PC-9 (cell line): ENCODE measurements around the gene EIF2S1. TPM values are rescaled to one million over a fixed set of nuclear protein-coding genes. Genes with fewer than 3 reads are reported as not detected.

ENCODE experiments used
- BruUV-seq: library from RNA; stranded (reverse); fragments of 400-500 nt; replicated peaks from 2 replicates; lab custom pipeline; 2021; lab: Mats Ljungman, UMichigan
- CTCF ChIA-PET: fragments of 300-600 bp; sonication (Branson Sonifier 250); formaldehyde crosslinking; loops from one replicate; lab custom pipeline; 2022; ENCODE audit warnings: antibody characterized with exemption; lab: Charles Lee
- POLR2A ChIA-PET: fragments of 300-600 bp; sonication (Branson Sonifier 250); formaldehyde crosslinking; loops from one replicate; lab custom pipeline; 2022; ENCODE audit warnings: antibody characterized with exemption; ENCODE audit not compliant: unreplicated experiment; lab: Charles Lee
- DNase-seq, 2 experiments: peaks; one replicate each; pipeline versions ENCODE4 v3.0.0 to v3.0.0-alpha.2; 2015 to 2022; ENCODE audit warnings: mixed read lengths in 1 of 2
- H2AFZ ChIP-seq: fragments of 200-600 bp; sonication (generic); 2 replicates; pipeline ENCODE4 v1.8.1; 2017; ENCODE audit warnings: antibody characterized with exemption
- H3F3A ChIP-seq: fragments of 200-600 bp; sonication (generic); 2 replicates; pipeline ENCODE4 v1.8.1; 2017; ENCODE audit warnings: antibody characterized with exemption, mild to moderate bottlenecking, low read depth; ENCODE audit not compliant: insufficient read depth
- H3K27ac ChIP-seq: fragments of 200-600 bp; sonication (generic); 2 replicates; pipeline ENCODE4 v1.6.1; 2016; ENCODE audit warnings: mixed run types
- H3K27me3 ChIP-seq: fragments of 200-600 bp; sonication (generic); 2 replicates; pipeline ENCODE4 v1.6.1; 2016; ENCODE audit warnings: low read depth, mixed run types; ENCODE audit not compliant: insufficient read depth
- H3K36me3 ChIP-seq: fragments of 200-600 bp; sonication (generic); 2 replicates; pipeline ENCODE4 v1.6.1; 2016; ENCODE audit warnings: low read depth, mixed run types
- H3K4me1 ChIP-seq: fragments of 200-600 bp; sonication (generic); replicated peaks from 2 replicates; pipeline ENCODE4 v1.6.1; 2016; ENCODE audit warnings: mixed run types; ENCODE audit not compliant: insufficient read depth
- H3K4me2 ChIP-seq: fragments of 200-600 bp; sonication (generic); 2 replicates; pipeline ENCODE4 v1.6.1; 2017; ENCODE audit warnings: mixed run types
- H3K4me3 ChIP-seq: fragments of 200-600 bp; sonication (generic); 2 replicates; pipeline ENCODE4 v1.6.1; 2016; ENCODE audit warnings: mixed run types
- H3K79me2 ChIP-seq: fragments of 200-600 bp; sonication (generic); 2 replicates; pipeline ENCODE4 v1.6.1; 2017; ENCODE audit warnings: low read depth, mixed run types
- H3K9me2 ChIP-seq: fragments of 200-600 bp; sonication (generic); 2 replicates; pipeline ENCODE4 v1.8.1; 2017; ENCODE audit warnings: mild to moderate bottlenecking; ENCODE audit not compliant: insufficient read depth
- H3K9me3 ChIP-seq: fragments of 200-600 bp; sonication (generic); 2 replicates; pipeline ENCODE4 v1.8.1; 2016; ENCODE audit warnings: low read depth; ENCODE audit not compliant: insufficient read depth
- H4K20me1 ChIP-seq: fragments of 200-600 bp; sonication (generic); 2 replicates; pipeline ENCODE4 v1.8.1; 2017; ENCODE audit not compliant: insufficient read depth
- CTCF ChIP-seq: fragments of 200-600 bp; sonication (generic); conservative IDR thresholded peaks from 2 replicates; pipeline ENCODE4 v1.6.1; 2017; ENCODE audit warnings: mixed run types, antibody characterized with exemption, mild to moderate bottlenecking, moderate library complexity
- EZH2 ChIP-seq: fragments of 200-600 bp; sonication (generic); IDR thresholded peaks from 2 replicates; pipeline ENCODE4 v1.8.0; 2017; ENCODE audit warnings: antibody characterized with exemption, low read depth
- intact Hi-C: fragments of 100-400 bp; cut with micrococcal nuclease; formaldehyde crosslinking; loops from one replicate; pipeline ENCODE4 v1.10.0; 2022; ENCODE audit not compliant: unreplicated experiment
- total RNA-seq: library from RNA; stranded (reverse); gene quantifications from 2 replicates; pipeline ENCODE4 v1.2.3, GENCODE V29; 2021

EIF2S1 gene
- total RNA-seq, 1 experiment from 2014 or later: 146 TPM

DNA sequence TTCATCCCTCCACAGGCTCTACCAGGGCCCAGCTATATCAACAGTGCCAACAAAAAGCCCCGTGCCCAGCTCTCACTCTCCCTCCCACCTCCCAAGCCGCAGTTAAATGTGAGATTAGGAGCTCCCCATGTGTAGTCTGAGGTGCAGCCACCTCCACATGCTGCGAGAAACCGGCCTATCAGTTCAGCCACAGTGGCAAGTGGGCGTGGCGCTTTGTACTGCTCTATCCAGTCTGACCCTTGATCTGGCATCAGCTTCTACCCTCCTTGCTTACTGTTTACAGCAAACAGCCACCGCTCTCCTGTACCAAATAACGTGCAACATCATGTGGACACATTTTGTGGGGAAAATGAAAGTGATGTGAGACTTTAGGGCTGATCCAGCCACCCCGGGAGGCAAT is 50.2 kb downstream of the EIF2S1 start:
- TF ChIP-seq EZH2: no peak
- TF ChIP-seq CTCF: no peak
- H3K4me2 ChIP-seq: peak overlapping the region; percentile 83
- H3F3A ChIP-seq: peaks cover 35% of the 10 kb centered on the region
- intact Hi-C loops: no loop called here
- no peaks in the 10 kb centered on the region for H4K20me1 ChIP-seq
- H3K79me2 ChIP-seq: peaks cover 46% of the 10 kb centered on the region
- POLR2A ChIA-PET: interaction anchor here (0.6 kb wide), 1 partner anchor 99 kb away, joined by 7 read pairs; no protein-coding TSS in a partner anchor
- H3K27ac ChIP-seq: no peak overlapping the region
- no peak overlapping the region for H3K4me3 ChIP-seq
- no peaks in the 10 kb centered on the region for H3K36me3 ChIP-seq
- DNase-seq: peak in 1 of 2 experiments; percentile 28
- BruUV-seq: no TSS peak
- H2AFZ ChIP-seq: no peak overlapping the region
- no peaks in the 10 kb centered on the region for H3K9me3 ChIP-seq
- H3K27me3 ChIP-seq: no peaks in the 10 kb centered on the region
- H3K9me2 ChIP-seq: no peaks in the 10 kb centered on the region
- H3K4me1 ChIP-seq: peaks cover 45% of the 10 kb centered on the region
- CTCF ChIA-PET: no interaction called here

- DNase-seq: peak in 1 of 2 experiments; percentile 6
- H3K4me3 ChIP-seq: peak overlapping the region; percentile 68
- H3K79me2 ChIP-seq: peaks cover 38% of the 10 kb centered on the region
- TF ChIP-seq CTCF: no peak
- TF ChIP-seq EZH2: no peak
- intact Hi-C loops: no loop called here
- H3F3A ChIP-seq: peaks cover 35% of the 10 kb centered on the region
- H3K4me1 ChIP-seq: peaks cover 48% of the 10 kb centered on the region
- BruUV-seq: TSS peak; percentile 35
- no peaks in the 10 kb centered on the region for H3K36me3 ChIP-seq
- H4K20me1 ChIP-seq: no peaks in the 10 kb centered on the region
- POLR2A ChIA-PET: no interaction called here
- H3K27me3 ChIP-seq: no peaks in the 10 kb centered on the region
- CTCF ChIA-PET: interaction anchor here (0.6 to 1.7 kb wide), 3 partner anchors 16 to 159 kb away, joined by 3 to 5 read pairs (median 4); no protein-coding TSS in a partner anchor
- no peaks in the 10 kb centered on the region for H3K9me2 ChIP-seq
- H3K9me3 ChIP-seq: no peaks in the 10 kb centered on the region
- H3K27ac ChIP-seq: no peak overlapping the region
- H2AFZ ChIP-seq: peak overlapping the region; percentile 86
- H3K4me2 ChIP-seq: peak overlapping the region; percentile 83
These were observed 51.2 kb downstream of the EIF2S1 start for GRCh38 chr14:67411370-67411769.

DNA sequence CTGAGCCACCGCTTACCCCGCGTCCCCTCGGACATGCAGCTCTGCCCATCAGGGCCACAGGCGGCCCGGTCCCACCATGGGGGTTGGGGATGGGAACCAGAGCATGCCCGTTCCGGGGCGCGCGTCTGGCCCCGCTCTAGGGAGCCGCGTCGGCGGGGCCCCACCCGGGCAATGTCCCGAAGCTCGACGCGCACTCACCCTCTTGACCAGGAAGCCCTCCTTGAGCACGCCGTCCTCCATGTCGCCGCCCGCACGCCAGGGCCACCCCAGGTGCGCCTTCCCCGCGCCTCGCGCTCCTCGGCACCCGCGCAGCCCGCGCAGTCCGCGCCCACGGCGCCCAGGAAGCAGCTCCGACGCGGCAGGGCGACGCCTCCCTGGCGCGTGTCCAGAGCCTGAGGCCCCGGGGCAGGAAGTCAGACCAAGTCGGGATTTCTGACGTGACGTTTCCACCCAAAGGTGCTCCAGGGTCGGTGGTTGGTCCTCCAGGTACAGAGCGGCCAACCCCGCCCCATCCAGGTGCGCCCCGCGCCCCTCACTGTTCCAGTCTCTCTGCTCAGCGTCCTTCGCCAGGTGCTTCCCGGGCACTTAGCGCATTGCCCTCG is 51.8 kb downstream of the EIF2S1 start, which contains the start of gene PLEK2:
TSS of gene PLEK2 (minus strand) at position 346 of the 602 bp plus-strand sequence. CDS start at position 240, 106 bp downstream.
- no peaks in the 10 kb centered on the region for H3K36me3 ChIP-seq
- DNase-seq: peak; percentile 82 to 93
- CTCF ChIA-PET: interaction anchor here (0.6 to 1.7 kb wide), 3 partner anchors 15 to 159 kb away, joined by 3 to 5 read pairs (median 4); no protein-coding TSS in a partner anchor
- intact Hi-C loops: no loop called here
- peak within 1 kb of the TSS; percentile 83 for H3K4me2 ChIP-seq
- POLR2A ChIA-PET: interaction anchor here (0.6 to 0.9 kb wide), 4 partner anchors 16 to 1696 kb away, joined by 3 read pairs; no protein-coding TSS in a partner anchor
- no TSS peak for BruUV-seq
- H3K9me2 ChIP-seq: no peaks in the 10 kb centered on the region
- no peaks in the 10 kb centered on the region for H4K20me1 ChIP-seq
- H3K27ac ChIP-seq: peak within 1 kb of the TSS; percentile 68
- H3K4me1 ChIP-seq: peaks cover 50% of the 10 kb centered on the region
- no peaks in the 10 kb centered on the region for H3K9me3 ChIP-seq
- H3K4me3 ChIP-seq: peak within 1 kb of the TSS; percentile 68
- peaks cover 35% of the 10 kb centered on the region for H3F3A ChIP-seq
- H3K27me3 ChIP-seq: no peaks in the 10 kb centered on the region
- peak within 1 kb of the TSS; percentile 86 for H2AFZ ChIP-seq
- TF ChIP-seq CTCF: no peak
- no peak for TF ChIP-seq EZH2
- H3K79me2 ChIP-seq: peaks cover 38% of the 10 kb centered on the region
